Measurements from ENCODE around the gene SLC37A4.

SLC37A4 gene

GRCh38 chr11:119055901-119056300 lies 25.2 kb upstream of the SLC37A4 start:
- peak overlapping the region; percentile 94 for H3K4me3 ChIP-seq (ENCODE audit: low read length)
- peak overlapping the region; percentile 43 for H3K27ac ChIP-seq (ENCODE audit: low read length)
- H3K4me1 ChIP-seq (ENCODE audit: insufficient read depth, low read length), result peaks cover 4% of the 10 kb centered on the region; the same call in 1 of the 2 replicates
- H3K36me3 ChIP-seq (ENCODE audit: insufficient read depth, low read depth, low read length), result peaks cover 50% of the 10 kb centered on the region
- H3K27me3 ChIP-seq (ENCODE audit: insufficient read depth, low read length), result no peaks in the 10 kb centered on the region
- H3K9me3 ChIP-seq (ENCODE audit: insufficient read depth, low read depth, low read length), result no peaks in the 10 kb centered on the region
- peak overlapping the region; percentile 83; the same call in 1 of the 2 replicates for H3K9ac ChIP-seq (ENCODE audit: low read depth, low read length)

GRCh38 chr11:119054418-119054817 lies 23.7 kb upstream of the SLC37A4 start:
- H3K4me3 ChIP-seq (ENCODE audit: low read length), result no peak overlapping the region
- no peak overlapping the region for H3K27ac ChIP-seq (ENCODE audit: low read length)
- H3K36me3 ChIP-seq (ENCODE audit: insufficient read depth, low read depth, low read length), result peaks cover 65% of the 10 kb centered on the region
- no peak overlapping the region for H3K9ac ChIP-seq (ENCODE audit: low read depth, low read length)
- no peaks in the 10 kb centered on the region for H3K27me3 ChIP-seq (ENCODE audit: insufficient read depth, low read length)
- peaks cover 4% of the 10 kb centered on the region; the same call in 1 of the 2 replicates for H3K4me1 ChIP-seq (ENCODE audit: insufficient read depth, low read length)
- H3K9me3 ChIP-seq (ENCODE audit: insufficient read depth, low read depth, low read length), result no peaks in the 10 kb centered on the region

- Histone ChIP-seq H3K4me3 (ENCODE audit: low read length) (no peak overlapping the region), H3K4me1 (ENCODE audit: insufficient read depth, low read length) (peaks cover 4% of the 10 kb centered on the region; the same call in 1 of the 2 replicates), H3K36me3 (ENCODE audit: insufficient read depth, low read depth, low read length) (peaks cover 86% of the 10 kb centered on the region), H3K9me3 (ENCODE audit: insufficient read depth, low read depth, low read length) (no peaks in the 10 kb centered on the region), H3K27me3 (ENCODE audit: insufficient read depth, low read length) (no peaks in the 10 kb centered on the region), H3K9ac (ENCODE audit: low read depth, low read length) (no peak overlapping the region), H3K27ac (ENCODE audit: low read length) (no peak overlapping the region)
Measured at GRCh38 chr11:119052163-119052814, 21.6 kb upstream of the SLC37A4 start.

GRCh38 chr11:119051440-119052162 lies 20.9 kb upstream of the SLC37A4 start:
- peaks cover 4% of the 10 kb centered on the region; the same call in 1 of the 2 replicates for H3K4me1 ChIP-seq (ENCODE audit: insufficient read depth, low read length)
- H3K36me3 ChIP-seq (ENCODE audit: insufficient read depth, low read depth, low read length), result peaks cover 93% of the 10 kb centered on the region
- H3K27ac ChIP-seq (ENCODE audit: low read length), result no peak overlapping the region
- H3K9me3 ChIP-seq (ENCODE audit: insufficient read depth, low read depth, low read length), result no peaks in the 10 kb centered on the region
- no peak overlapping the region for H3K4me3 ChIP-seq (ENCODE audit: low read length)
- H3K9ac ChIP-seq (ENCODE audit: low read depth, low read length), result no peak overlapping the region
- H3K27me3 ChIP-seq (ENCODE audit: insufficient read depth, low read length), result no peaks in the 10 kb centered on the region

GRCh38 chr11:119049081-119049480 lies 18.4 kb upstream of the SLC37A4 start:
- Histone ChIP-seq H3K36me3 (ENCODE audit: insufficient read depth, low read depth, low read length) (peaks cover 98% of the 10 kb centered on the region), H3K27ac (ENCODE audit: low read length) (no peak overlapping the region), H3K27me3 (ENCODE audit: insufficient read depth, low read length) (no peaks in the 10 kb centered on the region), H3K9ac (ENCODE audit: low read depth, low read length) (no peak overlapping the region), H3K4me3 (ENCODE audit: low read length) (no peak overlapping the region), H3K9me3 (ENCODE audit: insufficient read depth, low read depth, low read length) (no peaks in the 10 kb centered on the region), H3K4me1 (ENCODE audit: insufficient read depth, low read length) (no peaks in the 10 kb centered on the region)

- H3K4me1 ChIP-seq (ENCODE audit: insufficient read depth, low read length), result no peaks in the 10 kb centered on the region
- no peak overlapping the region for H3K9ac ChIP-seq (ENCODE audit: low read depth, low read length)
- H3K4me3 ChIP-seq (ENCODE audit: low read length), result no peak overlapping the region
- H3K36me3 ChIP-seq (ENCODE audit: insufficient read depth, low read depth, low read length), result peaks cover 93% of the 10 kb centered on the region
- H3K27ac ChIP-seq (ENCODE audit: low read length), result no peak overlapping the region
- no peaks in the 10 kb centered on the region for H3K9me3 ChIP-seq (ENCODE audit: insufficient read depth, low read depth, low read length)
- H3K27me3 ChIP-seq (ENCODE audit: insufficient read depth, low read length), result no peaks in the 10 kb centered on the region
Measured at GRCh38 chr11:119048644-119049043, 18.0 kb upstream of the SLC37A4 start.

- Histone ChIP-seq H3K27ac (ENCODE audit: low read length) (no peak overlapping the region), H3K9ac (ENCODE audit: low read depth, low read length) (no peak overlapping the region), H3K4me1 (ENCODE audit: insufficient read depth, low read length) (no peaks in the 10 kb centered on the region), H3K4me3 (ENCODE audit: low read length) (no peak overlapping the region), H3K9me3 (ENCODE audit: insufficient read depth, low read depth, low read length) (no peaks in the 10 kb centered on the region), H3K27me3 (ENCODE audit: insufficient read depth, low read length) (no peaks in the 10 kb centered on the region), H3K36me3 (ENCODE audit: insufficient read depth, low read depth, low read length) (peaks cover 79% of the 10 kb centered on the region)
Measured at GRCh38 chr11:119047205-119047604, 16.5 kb upstream of the SLC37A4 start.

GRCh38 chr11:119046489-119046888 lies 15.8 kb upstream of the SLC37A4 start:
- H3K9ac ChIP-seq (ENCODE audit: low read depth, low read length), result no peak overlapping the region
- peaks cover 72% of the 10 kb centered on the region for H3K36me3 ChIP-seq (ENCODE audit: insufficient read depth, low read depth, low read length)
- H3K9me3 ChIP-seq (ENCODE audit: insufficient read depth, low read depth, low read length), result no peaks in the 10 kb centered on the region
- no peak overlapping the region for H3K4me3 ChIP-seq (ENCODE audit: low read length)
- no peak overlapping the region for H3K27ac ChIP-seq (ENCODE audit: low read length)
- H3K4me1 ChIP-seq (ENCODE audit: insufficient read depth, low read length), result no peaks in the 10 kb centered on the region
- no peaks in the 10 kb centered on the region for H3K27me3 ChIP-seq (ENCODE audit: insufficient read depth, low read length)

- Histone ChIP-seq H3K4me3 (ENCODE audit: low read length) (no peak overlapping the region), H3K4me1 (ENCODE audit: insufficient read depth, low read length) (no peaks in the 10 kb centered on the region), H3K36me3 (ENCODE audit: insufficient read depth, low read depth, low read length) (peaks cover 54% of the 10 kb centered on the region), H3K27ac (ENCODE audit: low read length) (no peak overlapping the region), H3K27me3 (ENCODE audit: insufficient read depth, low read length) (no peaks in the 10 kb centered on the region), H3K9ac (ENCODE audit: low read depth, low read length) (no peak overlapping the region), H3K9me3 (ENCODE audit: insufficient read depth, low read depth, low read length) (no peaks in the 10 kb centered on the region)
Measured at GRCh38 chr11:119044708-119045107, 14.0 kb upstream of the SLC37A4 start.

GRCh38 chr11:119042927-119043326 lies 12.2 kb upstream of the SLC37A4 start:
- Histone ChIP-seq H3K36me3 (ENCODE audit: insufficient read depth, low read depth, low read length) (peaks cover 36% of the 10 kb centered on the region), H3K9me3 (ENCODE audit: insufficient read depth, low read depth, low read length) (no peaks in the 10 kb centered on the region), H3K27ac (ENCODE audit: low read length) (no peak overlapping the region), H3K4me1 (ENCODE audit: insufficient read depth, low read length) (no peaks in the 10 kb centered on the region; the same call in 1 of the 2 replicates), H3K9ac (ENCODE audit: low read depth, low read length) (no peak overlapping the region), H3K27me3 (ENCODE audit: insufficient read depth, low read length) (no peaks in the 10 kb centered on the region), H3K4me3 (ENCODE audit: low read length) (no peak overlapping the region)

- H3K27ac ChIP-seq (ENCODE audit: low read length), result no peak overlapping the region
- peaks cover 27% of the 10 kb centered on the region for H3K36me3 ChIP-seq (ENCODE audit: insufficient read depth, low read depth, low read length)
- no peaks in the 10 kb centered on the region for H3K9me3 ChIP-seq (ENCODE audit: insufficient read depth, low read depth, low read length)
- H3K4me3 ChIP-seq (ENCODE audit: low read length), result no peak overlapping the region
- H3K27me3 ChIP-seq (ENCODE audit: insufficient read depth, low read length), result no peaks in the 10 kb centered on the region
- no peak overlapping the region for H3K9ac ChIP-seq (ENCODE audit: low read depth, low read length)
- H3K4me1 ChIP-seq (ENCODE audit: insufficient read depth, low read length), result no peaks in the 10 kb centered on the region; the same call in 1 of the 2 replicates
Measured at GRCh38 chr11:119041821-119042514, 11.3 kb upstream of the SLC37A4 start.

All from iPS-20b (cell line).